ENCODE measurements around the gene SLC7A1. TPM values are rescaled to one million over a fixed set of nuclear protein-coding genes. Genes with fewer than 3 reads are reported as not detected.

Gene SLC7A1
- total RNA-seq, 1 donor from 2014 or later: 20.0 TPM

- no peak for DNase-seq (ENCODE audit: low spot score in 2 of 2, unreplicated experiment in 2 of 2)
- H3K9me3 Mint-ChIP-seq: no peaks in the 10 kb centered on the region
- no peak for TF ChIP-seq CTCF (IDR thresholded peaks at IDR 0.05; ENCODE audit: unreplicated experiment)
- no peaks in the 10 kb centered on the region for H3K4me1 Mint-ChIP-seq
- H3K4me3 Mint-ChIP-seq: no peak overlapping the region
- H3K27me3 Mint-ChIP-seq (ENCODE audit: low read depth): peaks cover 29% of the 10 kb centered on the region
- no peak overlapping the region for H3K27ac Mint-ChIP-seq
- no peaks in the 10 kb centered on the region for H3K36me3 Mint-ChIP-seq
Observed at GRCh38 chr13:29476046-29476445, 119.4 kb downstream of the SLC7A1 start.

- TF ChIP-seq CTCF (IDR thresholded peaks at IDR 0.05; ENCODE audit: unreplicated experiment): no peak
- no peaks in the 10 kb centered on the region for H3K36me3 Mint-ChIP-seq
- no peak overlapping the region for H3K4me3 Mint-ChIP-seq
- peaks cover 2% of the 10 kb centered on the region for H3K4me1 Mint-ChIP-seq
- H3K9me3 Mint-ChIP-seq: no peaks in the 10 kb centered on the region
- no peak overlapping the region for H3K27ac Mint-ChIP-seq
- H3K27me3 Mint-ChIP-seq (ENCODE audit: low read depth): peaks cover 27% of the 10 kb centered on the region
- no peak for DNase-seq (ENCODE audit: low spot score in 2 of 2, unreplicated experiment in 2 of 2)
Observed at GRCh38 chr13:29474991-29475390, 120.5 kb downstream of the SLC7A1 start.

- no peak overlapping the region for H3K27ac Mint-ChIP-seq
- H3K4me1 Mint-ChIP-seq: peaks cover 2% of the 10 kb centered on the region
- DNase-seq (ENCODE audit: low spot score in 2 of 2, unreplicated experiment in 2 of 2): no peak
- TF ChIP-seq CTCF (IDR thresholded peaks at IDR 0.05; ENCODE audit: unreplicated experiment): no peak
- H3K4me3 Mint-ChIP-seq: no peak overlapping the region
- H3K36me3 Mint-ChIP-seq: no peaks in the 10 kb centered on the region
- peaks cover 13% of the 10 kb centered on the region for H3K27me3 Mint-ChIP-seq (ENCODE audit: low read depth)
- no peaks in the 10 kb centered on the region for H3K9me3 Mint-ChIP-seq
Observed at GRCh38 chr13:29473166-29473565, 122.3 kb downstream of the SLC7A1 start.

GRCh38 chr13:29472332-29472961, 123.0 kb downstream of the SLC7A1 start:
- no peaks in the 10 kb centered on the region for H3K36me3 Mint-ChIP-seq
- no peak for DNase-seq (ENCODE audit: low spot score in 2 of 2, unreplicated experiment in 2 of 2)
- peaks cover 9% of the 10 kb centered on the region for H3K27me3 Mint-ChIP-seq (ENCODE audit: low read depth)
- TF ChIP-seq CTCF (IDR thresholded peaks at IDR 0.05; ENCODE audit: unreplicated experiment): peak; percentile 65
- H3K4me3 Mint-ChIP-seq: no peak overlapping the region
- peaks cover 6% of the 10 kb centered on the region for H3K4me1 Mint-ChIP-seq
- no peak overlapping the region for H3K27ac Mint-ChIP-seq
- H3K9me3 Mint-ChIP-seq: no peaks in the 10 kb centered on the region

- Mint-ChIP-seq H3K4me3 (no peak overlapping the region), H3K36me3 (no peaks in the 10 kb centered on the region), H3K27ac (no peak overlapping the region), H3K9me3 (no peaks in the 10 kb centered on the region), H3K27me3 (ENCODE audit: low read depth) (peaks cover 2% of the 10 kb centered on the region), H3K4me1 (peaks cover 7% of the 10 kb centered on the region)
- DNase-seq (ENCODE audit: low spot score in 2 of 2, unreplicated experiment in 2 of 2): no peak
- TF ChIP-seq CTCF (IDR thresholded peaks at IDR 0.05; ENCODE audit: unreplicated experiment): no peak
Observed at GRCh38 chr13:29471551-29471950, 123.9 kb downstream of the SLC7A1 start.
